Mammary epithelial cell (primary cell): ENCODE results near the gene MAML2.

ENCODE experiments used
- EZH2 ChIP-seq: IDR thresholded peaks from 2 replicates; pipeline ENCODE4 v1.6.1; 2012; ENCODE audit warnings: low read length, inconsistent platforms, borderline replicate concordance
- TF ChIP-seq, protein P1 (sequence below), 2 donors: IDR thresholded peaks in 1 of 2; conservative IDR thresholded peaks in 1 of 2; 2 replicates each; pipeline ENCODE4 v1.5.1; 2011 to 2012; ENCODE audit warnings: inconsistent platforms in 2 of 2, low read length in 2 of 2, mild to moderate bottlenecking in 2 of 2, control low read depth in 1 of 2, low read depth in 1 of 2; ENCODE audit not compliant: insufficient read depth in 1 of 2; ENCODE audit errors: extremely low read depth in 1 of 2

DNA sequence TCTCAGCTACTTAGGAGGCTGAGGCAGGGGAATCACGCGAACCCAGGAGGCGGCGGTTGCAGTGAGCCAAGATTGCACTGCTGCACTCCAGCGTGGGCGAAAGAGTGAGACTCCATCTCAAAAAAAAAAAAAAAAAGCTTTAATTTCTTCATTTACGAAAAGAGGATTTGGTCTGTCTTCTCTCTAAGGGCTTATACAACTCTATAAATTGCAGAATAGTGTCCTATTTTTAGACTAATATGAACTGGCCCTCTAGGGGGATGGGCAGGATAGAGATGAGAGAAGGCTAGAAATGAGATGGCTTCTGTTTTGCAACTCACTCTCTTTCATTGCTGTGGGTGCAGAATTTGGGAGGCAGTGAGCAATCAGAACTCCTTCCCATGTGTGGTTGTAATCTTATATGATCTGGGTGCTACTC lies 11.3 kb downstream of the MAML2 start:
- TF ChIP-seq, protein P1, sequence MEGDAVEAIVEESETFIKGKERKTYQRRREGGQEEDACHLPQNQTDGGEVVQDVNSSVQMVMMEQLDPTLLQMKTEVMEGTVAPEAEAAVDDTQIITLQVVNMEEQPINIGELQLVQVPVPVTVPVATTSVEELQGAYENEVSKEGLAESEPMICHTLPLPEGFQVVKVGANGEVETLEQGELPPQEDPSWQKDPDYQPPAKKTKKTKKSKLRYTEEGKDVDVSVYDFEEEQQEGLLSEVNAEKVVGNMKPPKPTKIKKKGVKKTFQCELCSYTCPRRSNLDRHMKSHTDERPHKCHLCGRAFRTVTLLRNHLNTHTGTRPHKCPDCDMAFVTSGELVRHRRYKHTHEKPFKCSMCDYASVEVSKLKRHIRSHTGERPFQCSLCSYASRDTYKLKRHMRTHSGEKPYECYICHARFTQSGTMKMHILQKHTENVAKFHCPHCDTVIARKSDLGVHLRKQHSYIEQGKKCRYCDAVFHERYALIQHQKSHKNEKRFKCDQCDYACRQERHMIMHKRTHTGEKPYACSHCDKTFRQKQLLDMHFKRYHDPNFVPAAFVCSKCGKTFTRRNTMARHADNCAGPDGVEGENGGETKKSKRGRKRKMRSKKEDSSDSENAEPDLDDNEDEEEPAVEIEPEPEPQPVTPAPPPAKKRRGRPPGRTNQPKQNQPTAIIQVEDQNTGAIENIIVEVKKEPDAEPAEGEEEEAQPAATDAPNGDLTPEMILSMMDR (conservative IDR thresholded peaks at IDR 0.05 in 1 of 2, IDR thresholded peaks at IDR 0.05 in 1 of 2; ENCODE audit: extremely low read depth in 1 of 2, insufficient read depth in 1 of 2, low read depth in 1 of 2, low read length in 2 of 2): no peak
- no peak for TF ChIP-seq EZH2
